GM12878 (cell line): ENCODE results near the gene HOXD11. TPM values are rescaled to one million over a fixed set of nuclear protein-coding genes. Genes with fewer than 3 reads are reported as not detected.

Experiments
- ATAC-seq: fragments of 200-7000 bp; cut with Tn5 transposase; 3 replicates; pipeline ENCODE4 v1.9.1; 2020; ENCODE audit warnings: mild to moderate bottlenecking, moderate library complexity
- BruUV-seq: library from RNA; stranded (reverse); fragments of 400-500 nt; replicated peaks from 2 replicates; lab custom pipeline; 2021; lab: Mats Ljungman, UMichigan
- CTCF ChIA-PET: fragments of 300-600 bp; sonication (Branson Sonifier 250); formaldehyde crosslinking; extraction: SDS; loops from one replicate; lab custom pipeline; 2021; ENCODE audit warnings: inconsistent platforms; lab: Yijun Ruan, JAX
- POLR2A ChIA-PET: fragments of 350-600 bp; formaldehyde crosslinking; extraction: SDS; loops from one replicate; lab custom pipeline; 2021; ENCODE audit warnings: inconsistent platforms; lab: Charles Lee
- RAD21 ChIA-PET: fragments of 300-600 bp; sonication (Branson Sonifier 250); formaldehyde crosslinking; loops from one replicate; lab custom pipeline; 2023; ENCODE audit warnings: antibody characterized with exemption; ENCODE audit not compliant: unreplicated experiment; lab: Charles Lee
- SMC1A ChIA-PET: fragments of 300-600 bp; sonication (Branson Sonifier 250); formaldehyde crosslinking; loops from one replicate; lab custom pipeline; 2023; ENCODE audit not compliant: unreplicated experiment, uncharacterized antibody; lab: Charles Lee
- DNase-seq: peaks from one replicate; pipeline ENCODE4 v3.0.0-alpha.2; 2011; ENCODE audit warnings: low read depth, low spot score
- FAIRE-seq: peaks from 3 replicates; lab custom pipeline; 2011; peaks lifted over from hg19 to GRCh38; lab: Jason Lieb, UNC
- H2AFZ ChIP-seq: 2 replicates; pipeline ENCODE4 v1.6.0; 2011; ENCODE audit warnings: low read depth, low read length, control low read depth; ENCODE audit not compliant: control insufficient read depth
- H3K27ac ChIP-seq: 2 replicates; pipeline ENCODE4 v1.5.1; 2011; ENCODE audit warnings: control low read depth; ENCODE audit not compliant: control insufficient read depth, insufficient read depth
- H3K27me3 ChIP-seq, 2 experiments: replicated peaks in 1 of 2; 2 replicates each; pipeline versions ENCODE4 v1.6.0 to v1.6.1; 2011; ENCODE audit warnings: low read length in 1 of 2; ENCODE audit not compliant: control insufficient read depth in 2 of 2, insufficient read depth in 2 of 2
- H3K36me3 ChIP-seq, 2 experiments: 2 replicates each; pipeline ENCODE4 v1.5.1; 2011; ENCODE audit warnings: low read length in 1 of 2; ENCODE audit not compliant: control insufficient read depth in 2 of 2, insufficient read depth in 2 of 2
- H3K4me1 ChIP-seq: 2 replicates; pipeline ENCODE4 v1.6.1; 2011; ENCODE audit warnings: mild to moderate bottlenecking, low read length, moderate library complexity, mixed read lengths; ENCODE audit not compliant: control insufficient read depth, insufficient read depth
- H3K4me2 ChIP-seq: 2 replicates; pipeline ENCODE4 v1.6.0; 2011; ENCODE audit warnings: control low read depth; ENCODE audit not compliant: control insufficient read depth, insufficient read depth
- H3K4me3 ChIP-seq: fragments of 200-600 bp; sonication (generic); 2 replicates; pipeline ENCODE4 v1.5.1; 2016
- H3K79me2 ChIP-seq: 2 replicates; pipeline ENCODE4 v1.6.0; 2011; ENCODE audit warnings: low read length; ENCODE audit not compliant: control insufficient read depth, insufficient read depth
- H3K9ac ChIP-seq: 2 replicates; pipeline ENCODE4 v1.8.0; 2011; ENCODE audit warnings: low read length, control low read depth, mixed read lengths; ENCODE audit not compliant: control insufficient read depth, insufficient read depth
- H3K9me3 ChIP-seq: replicated peaks from 3 replicates; pipeline ENCODE4 v1.5.1; 2011; ENCODE audit warnings: mild to moderate bottlenecking, low read length; ENCODE audit not compliant: control insufficient read depth, insufficient read depth
- H4K20me1 ChIP-seq: 2 replicates; pipeline ENCODE4 v1.6.0; 2011; ENCODE audit not compliant: control insufficient read depth, insufficient read depth
- BACH1 ChIP-seq: fragments of 450-650 bp; IDR thresholded peaks from 2 replicates; pipeline ENCODE4 v1.6.1; 2017; ENCODE audit warnings: mild to moderate bottlenecking, borderline replicate concordance
- CHD2 ChIP-seq: IDR thresholded peaks from 2 replicates; pipeline ENCODE4 v1.6.1; 2011; ENCODE audit warnings: low read depth, low read length, improper control_type of control experiment, borderline replicate concordance
- NFXL1 ChIP-seq: fragments of 450-650 bp; IDR thresholded peaks from 2 replicates; pipeline ENCODE4 v1.6.1; 2017; ENCODE audit warnings: antibody characterized with exemption, mild to moderate bottlenecking, borderline replicate concordance
- WGBS: methylation state at CpG from one replicate; pipeline ENCODE4 v1.1.6; 2016; ENCODE audit warnings: low lambda C conversion rate; ENCODE audit not compliant: insufficient replicate concordance, insufficient coverage; ENCODE audit errors: missing lambda C conversion rate; 5-methylcytosine and 5-hydroxymethylcytosine counted together
- in situ Hi-C: fragments of 300-500 bp; cut with MboI; formaldehyde crosslinking; loops from 9 replicates; pipeline ENCODE4 v1.14.3; 2018; ENCODE audit warnings: mixed read lengths
- intact Hi-C: fragments of 100-400 bp; cut with micrococcal nuclease; formaldehyde crosslinking; loops from one replicate; pipeline ENCODE4 v1.14.2; 2022; ENCODE audit not compliant: unreplicated experiment
- polyA plus RNA-seq, 11 experiments: library from polyadenylated mRNA; depleted of rRNA in 4 of 11; unstranded in 6 of 11; stranded (reverse) in 5 of 11; fragments of >200 nt; fragmentation: Nextera tagmentation in 4 of 11; fragmentation: Illumina TruSeq in 1 of 11; extraction: Ambion mirVana in 4 of 11; extraction: Trizol in 1 of 11; gene quantifications; 1 replicate in 1 of 11; 2 replicates in 10 of 11; pipeline versions ENCODE4 v1.2.1 to v1.2.3, GENCODE V29; 2011 to 2016; ENCODE audit warnings: inconsistent platforms in 2 of 11, missing spikeins in 2 of 11, low read depth in 1 of 11
- total RNA-seq, 4 experiments: library from RNA; depleted of rRNA in 3 of 4; stranded (reverse); fragments of >200 nt in 3 of 4; fragmentation: Illumina TruSeq in 1 of 4; extraction: Trizol in 1 of 4; gene quantifications; 2 replicates each; pipeline versions ENCODE4 v1.2.1 to v1.2.3, GENCODE V29; 2013 to 2021
- TF ChIP-seq, protein P1 (sequence below), 3 experiments: IDR thresholded peaks in 2 of 3; conservative IDR thresholded peaks in 1 of 3; 2 replicates each; pipeline ENCODE4 v1.5.1; 2011; ENCODE audit warnings: low read depth in 3 of 3, low read length in 3 of 3, mild to moderate bottlenecking in 3 of 3, control low read depth in 2 of 3, moderate library complexity in 2 of 3, inconsistent platforms in 1 of 3, mixed read lengths in 1 of 3; ENCODE audit not compliant: control insufficient read depth in 2 of 3, insufficient read depth in 1 of 3; ENCODE audit errors: extremely low read depth in 1 of 3

The HOXD11 gene
- total and polyA plus RNA-seq, 10 of the 15 experiments (the other 5 are each of a cell fraction or from before 2014, with no cell fraction given) = not detected

DNA sequence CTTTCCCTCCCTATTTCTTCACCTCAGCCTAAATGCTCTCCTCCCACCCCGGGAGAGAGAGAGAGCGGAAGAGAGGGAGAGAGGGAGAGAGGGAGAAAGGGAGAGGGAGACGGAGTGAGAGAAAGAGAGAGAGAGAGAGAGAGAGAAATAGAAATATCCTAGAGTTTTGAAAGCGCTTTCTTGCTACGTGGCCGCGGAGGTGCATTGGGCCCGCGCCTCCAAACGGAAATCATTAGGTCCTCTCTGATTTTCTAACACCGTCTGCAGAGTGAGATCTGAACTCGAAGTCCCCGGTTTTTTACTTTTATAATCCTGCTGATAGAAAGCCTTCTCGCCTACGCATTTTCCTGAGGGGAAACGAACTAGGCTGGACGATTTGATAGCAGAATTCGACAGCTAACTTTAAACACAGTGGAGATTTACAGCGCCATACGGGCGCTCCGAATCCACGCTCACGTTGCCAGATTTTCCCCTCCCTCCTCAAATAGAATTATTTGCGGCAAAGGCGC lies 22.4 kb upstream of the HOXD11 start:
- no peak for FAIRE-seq
- no peak for TF ChIP-seq NFXL1
- TF ChIP-seq, protein P1, sequence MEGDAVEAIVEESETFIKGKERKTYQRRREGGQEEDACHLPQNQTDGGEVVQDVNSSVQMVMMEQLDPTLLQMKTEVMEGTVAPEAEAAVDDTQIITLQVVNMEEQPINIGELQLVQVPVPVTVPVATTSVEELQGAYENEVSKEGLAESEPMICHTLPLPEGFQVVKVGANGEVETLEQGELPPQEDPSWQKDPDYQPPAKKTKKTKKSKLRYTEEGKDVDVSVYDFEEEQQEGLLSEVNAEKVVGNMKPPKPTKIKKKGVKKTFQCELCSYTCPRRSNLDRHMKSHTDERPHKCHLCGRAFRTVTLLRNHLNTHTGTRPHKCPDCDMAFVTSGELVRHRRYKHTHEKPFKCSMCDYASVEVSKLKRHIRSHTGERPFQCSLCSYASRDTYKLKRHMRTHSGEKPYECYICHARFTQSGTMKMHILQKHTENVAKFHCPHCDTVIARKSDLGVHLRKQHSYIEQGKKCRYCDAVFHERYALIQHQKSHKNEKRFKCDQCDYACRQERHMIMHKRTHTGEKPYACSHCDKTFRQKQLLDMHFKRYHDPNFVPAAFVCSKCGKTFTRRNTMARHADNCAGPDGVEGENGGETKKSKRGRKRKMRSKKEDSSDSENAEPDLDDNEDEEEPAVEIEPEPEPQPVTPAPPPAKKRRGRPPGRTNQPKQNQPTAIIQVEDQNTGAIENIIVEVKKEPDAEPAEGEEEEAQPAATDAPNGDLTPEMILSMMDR (IDR thresholded peaks at IDR 0.05 in 2 of 3, conservative IDR thresholded peaks at IDR 0.05 in 1 of 3; ENCODE audit: control insufficient read depth in 2 of 3, extremely low read depth in 1 of 3, insufficient read depth in 1 of 3, low read depth in 3 of 3, low read length in 3 of 3) = no peak
- TF ChIP-seq CHD2 = no peak
- no peak for TF ChIP-seq BACH1
- TF ChIP-seq, all 136 proteins: peak for 0
- in situ Hi-C loops (no loop called here), intact Hi-C loops (loop anchor here (10.0 kb wide), 1 partner anchor 200 kb away; no protein-coding TSS in a partner anchor)
- no peaks in the 10 kb centered on the region for H4K20me1 ChIP-seq
- no TSS peak for BruUV-seq
- DNase-seq (no peak), ATAC-seq (no peak)
- H3K9ac ChIP-seq = no peak overlapping the region
- ChIA-PET RAD21 (interaction anchor here (1.0 kb wide), 1 partner anchor 395 kb away, joined by 3 read pairs; no protein-coding TSS in a partner anchor), SMC1A (interaction anchor here (1.6 kb wide), 1 partner anchor 395 kb away, joined by 3 read pairs; no protein-coding TSS in a partner anchor), POLR2A (no interaction called here), CTCF (interaction anchor here (1.2 to 2.5 kb wide), 3 partner anchors 11 to 395 kb away, joined by 3 to 13 read pairs (median 6); no protein-coding TSS in a partner anchor)
- WGBS = 37% methylated on average over 25 of the region's 26 CpGs
- H3K36me3 ChIP-seq = no peaks in the 10 kb centered on the region
- peaks cover 5 to 19% of the 10 kb centered on the region in 2 experiments for H3K27me3 ChIP-seq
- H2AFZ ChIP-seq = no peak overlapping the region
- no peaks in the 10 kb centered on the region for H3K79me2 ChIP-seq
- H3K4me2 ChIP-seq = no peak overlapping the region
- no peak overlapping the region for H3K4me3 ChIP-seq
- no peak overlapping the region for H3K27ac ChIP-seq
- H3K4me1 ChIP-seq = no peaks in the 10 kb centered on the region
- H3K9me3 ChIP-seq = peaks cover 20% of the 10 kb centered on the region; the same call in 2 of the 3 replicates
